Calu3 (cell line): Measurements from ENCODE around the gene SH3RF3. TPM values are rescaled to one million over a fixed set of nuclear protein-coding genes. Genes with fewer than 3 reads are reported as not detected.

ENCODE experiments used
- BruUV-seq: library from RNA; stranded (reverse); fragments of 400-500 nt; replicated peaks from 2 replicates; lab custom pipeline; 2021; lab: Mats Ljungman, UMichigan
- CTCF ChIA-PET: fragments of 300-600 bp; sonication (Branson Sonifier 250); formaldehyde crosslinking; loops from one replicate; lab custom pipeline; 2022; ENCODE audit warnings: antibody characterized with exemption; lab: Charles Lee
- DNase-seq: peaks from one replicate; pipeline ENCODE4 v3.0.0; 2022
- H3K27ac Mint-ChIP-seq: one replicate; pipeline ENCODE4 v1.8.0; 2022; ENCODE audit warnings: mixed read lengths; ENCODE audit not compliant: unreplicated experiment
- H3K27me3 Mint-ChIP-seq: one replicate; pipeline ENCODE4 v1.8.0; 2022; ENCODE audit warnings: mixed read lengths; ENCODE audit not compliant: unreplicated experiment
- H3K36me3 Mint-ChIP-seq: one replicate; pipeline ENCODE4 v1.8.0; 2022; ENCODE audit warnings: mild to moderate bottlenecking, moderate library complexity, mixed read lengths; ENCODE audit not compliant: insufficient read depth, unreplicated experiment
- H3K4me1 Mint-ChIP-seq: one replicate; pipeline ENCODE4 v1.8.0; 2022; ENCODE audit warnings: mild to moderate bottlenecking, low read depth, mixed read lengths; ENCODE audit not compliant: unreplicated experiment
- H3K4me3 Mint-ChIP-seq: one replicate; pipeline ENCODE4 v1.8.0; 2022; ENCODE audit warnings: mild to moderate bottlenecking, low read depth, moderate library complexity, mixed read lengths; ENCODE audit not compliant: unreplicated experiment
- H3K9me3 Mint-ChIP-seq: one replicate; pipeline ENCODE4 v1.8.0; 2022; ENCODE audit warnings: low read depth, mixed read lengths; ENCODE audit not compliant: unreplicated experiment
- intact Hi-C: fragments of 100-400 bp; cut with micrococcal nuclease; formaldehyde crosslinking; loops from one replicate; pipeline ENCODE4 v1.10.0; 2022; ENCODE audit not compliant: unreplicated experiment
- total RNA-seq: library from RNA; stranded (reverse); gene quantifications from 2 replicates; pipeline ENCODE4 v1.2.3, GENCODE V29; 2022
- TF ChIP-seq, protein P1 (sequence below): fragments of 200-600 bp; IDR thresholded peaks from one replicate; pipeline ENCODE4 v1.8.0; 2022; ENCODE audit warnings: antibody characterized with exemption; ENCODE audit not compliant: unreplicated experiment

The SH3RF3 gene
- total RNA-seq, 1 experiment from 2014 or later, result 0.17 TPM

DNA sequence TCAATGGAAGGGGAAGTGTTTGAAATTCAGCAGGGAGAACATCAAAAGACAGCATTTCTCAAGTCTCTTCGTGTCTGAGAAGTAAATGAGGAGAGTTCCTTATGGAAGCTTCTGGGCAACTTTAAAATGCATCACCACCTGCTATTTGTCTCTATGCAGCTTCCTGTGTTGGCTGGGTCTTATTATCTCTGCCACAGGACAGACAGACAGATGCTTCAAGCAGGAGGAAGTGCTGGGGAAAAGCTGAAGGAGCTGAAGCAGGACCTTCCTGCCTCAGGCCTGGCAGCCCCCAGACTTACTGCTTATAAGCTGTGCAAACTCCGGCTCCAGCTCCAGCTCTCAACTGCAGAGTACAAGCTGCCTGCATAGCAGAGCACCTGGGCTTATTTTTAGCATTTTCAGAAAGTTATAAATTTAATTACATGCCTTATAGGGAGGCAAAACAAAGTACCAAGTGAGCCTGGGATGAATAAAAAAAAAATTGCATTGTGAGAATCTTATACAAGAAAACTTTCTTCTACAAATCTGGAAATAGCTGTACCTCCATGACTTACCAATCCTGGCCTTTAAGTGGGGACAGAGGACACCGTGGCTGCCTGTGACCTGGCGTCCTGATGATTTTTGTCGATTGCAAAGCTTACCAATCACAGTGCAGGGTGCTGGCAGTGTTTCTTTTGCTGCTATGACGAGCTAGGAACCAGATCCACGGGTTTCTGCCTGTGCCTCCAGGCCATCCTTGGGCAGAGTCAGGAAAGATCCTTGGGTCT, 278.5 kb downstream of the SH3RF3 start:
- CTCF ChIA-PET, result no interaction called here
- intact Hi-C loops, result no loop called here
- no peaks in the 10 kb centered on the region for H3K36me3 Mint-ChIP-seq
- peaks cover 90% of the 10 kb centered on the region for H3K27me3 Mint-ChIP-seq
- H3K4me3 Mint-ChIP-seq, result no peak overlapping the region
- BruUV-seq, result no TSS peak
- no peaks in the 10 kb centered on the region for H3K9me3 Mint-ChIP-seq
- TF ChIP-seq, protein P1, sequence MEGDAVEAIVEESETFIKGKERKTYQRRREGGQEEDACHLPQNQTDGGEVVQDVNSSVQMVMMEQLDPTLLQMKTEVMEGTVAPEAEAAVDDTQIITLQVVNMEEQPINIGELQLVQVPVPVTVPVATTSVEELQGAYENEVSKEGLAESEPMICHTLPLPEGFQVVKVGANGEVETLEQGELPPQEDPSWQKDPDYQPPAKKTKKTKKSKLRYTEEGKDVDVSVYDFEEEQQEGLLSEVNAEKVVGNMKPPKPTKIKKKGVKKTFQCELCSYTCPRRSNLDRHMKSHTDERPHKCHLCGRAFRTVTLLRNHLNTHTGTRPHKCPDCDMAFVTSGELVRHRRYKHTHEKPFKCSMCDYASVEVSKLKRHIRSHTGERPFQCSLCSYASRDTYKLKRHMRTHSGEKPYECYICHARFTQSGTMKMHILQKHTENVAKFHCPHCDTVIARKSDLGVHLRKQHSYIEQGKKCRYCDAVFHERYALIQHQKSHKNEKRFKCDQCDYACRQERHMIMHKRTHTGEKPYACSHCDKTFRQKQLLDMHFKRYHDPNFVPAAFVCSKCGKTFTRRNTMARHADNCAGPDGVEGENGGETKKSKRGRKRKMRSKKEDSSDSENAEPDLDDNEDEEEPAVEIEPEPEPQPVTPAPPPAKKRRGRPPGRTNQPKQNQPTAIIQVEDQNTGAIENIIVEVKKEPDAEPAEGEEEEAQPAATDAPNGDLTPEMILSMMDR, result no peak
- no peak for DNase-seq
- H3K4me1 Mint-ChIP-seq, result no peaks in the 10 kb centered on the region
- H3K27ac Mint-ChIP-seq, result no peak overlapping the region

DNA sequence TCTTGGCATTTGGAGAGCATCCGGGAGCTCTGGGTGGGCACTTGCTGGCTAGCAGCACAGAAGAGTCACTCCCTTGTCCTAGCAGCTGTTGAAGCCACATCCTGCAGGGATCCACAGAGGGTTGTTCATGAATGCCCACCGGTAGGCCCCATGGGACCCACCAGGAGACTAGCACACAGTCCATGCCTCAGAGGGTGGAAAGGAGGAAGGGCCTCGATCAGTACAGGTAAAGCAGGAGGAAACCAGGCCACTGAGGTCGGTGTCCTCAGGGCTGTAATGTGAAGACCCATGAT, 279.0 kb downstream of the SH3RF3 start:
- Mint-ChIP-seq H3K9me3 (no peaks in the 10 kb centered on the region), H3K4me1 (no peaks in the 10 kb centered on the region), H3K27ac (no peak overlapping the region), H3K27me3 (peaks cover 85% of the 10 kb centered on the region), H3K4me3 (no peak overlapping the region), H3K36me3 (no peaks in the 10 kb centered on the region)
- TF ChIP-seq, protein P1, result no peak
- CTCF ChIA-PET, result no interaction called here
- no TSS peak for BruUV-seq
- no peak for DNase-seq
- intact Hi-C loops, result no loop called here

DNA sequence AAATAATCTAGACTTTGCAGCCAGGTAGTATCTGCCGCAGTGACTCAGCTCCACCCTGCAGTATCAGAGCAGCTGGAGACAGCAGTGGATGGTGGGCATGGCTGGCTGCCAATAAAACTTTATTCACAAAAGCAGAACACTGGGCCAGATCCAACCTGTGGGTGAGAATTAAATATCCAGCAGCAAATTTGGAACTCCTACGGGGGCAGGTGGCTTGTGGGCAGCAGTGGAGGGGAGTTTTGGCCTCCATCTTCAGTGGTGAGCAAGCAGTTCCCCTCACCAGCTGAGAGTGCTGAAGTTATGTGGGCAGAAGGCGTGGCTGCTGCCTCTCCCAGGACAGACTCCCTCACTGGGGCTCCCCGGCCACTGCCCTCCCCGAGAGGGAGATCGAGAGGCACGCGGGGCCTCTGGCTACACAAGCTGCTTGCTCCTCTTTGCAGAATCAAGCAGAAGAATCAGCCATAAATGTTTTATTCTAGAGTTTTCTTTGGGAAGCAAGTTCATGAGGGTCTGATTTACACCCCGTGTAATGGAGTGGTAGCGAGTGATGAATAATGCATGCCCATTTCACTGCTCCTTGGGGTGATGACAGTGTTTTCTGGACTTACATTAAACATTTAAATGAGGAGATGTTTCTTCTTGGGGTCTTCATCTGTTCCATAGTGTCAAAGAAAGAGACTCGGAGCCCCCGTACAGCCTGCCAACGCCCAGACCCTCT, 280.5 kb downstream of the SH3RF3 start:
- Mint-ChIP-seq H3K4me1 (no peaks in the 10 kb centered on the region), H3K4me3 (no peak overlapping the region), H3K27me3 (peaks cover 81% of the 10 kb centered on the region), H3K27ac (no peak overlapping the region), H3K9me3 (no peaks in the 10 kb centered on the region), H3K36me3 (no peaks in the 10 kb centered on the region)
- no peak for DNase-seq
- intact Hi-C loops, result no loop called here
- TF ChIP-seq, protein P1, result no peak
- no TSS peak for BruUV-seq
- CTCF ChIA-PET, result no interaction called here

DNA sequence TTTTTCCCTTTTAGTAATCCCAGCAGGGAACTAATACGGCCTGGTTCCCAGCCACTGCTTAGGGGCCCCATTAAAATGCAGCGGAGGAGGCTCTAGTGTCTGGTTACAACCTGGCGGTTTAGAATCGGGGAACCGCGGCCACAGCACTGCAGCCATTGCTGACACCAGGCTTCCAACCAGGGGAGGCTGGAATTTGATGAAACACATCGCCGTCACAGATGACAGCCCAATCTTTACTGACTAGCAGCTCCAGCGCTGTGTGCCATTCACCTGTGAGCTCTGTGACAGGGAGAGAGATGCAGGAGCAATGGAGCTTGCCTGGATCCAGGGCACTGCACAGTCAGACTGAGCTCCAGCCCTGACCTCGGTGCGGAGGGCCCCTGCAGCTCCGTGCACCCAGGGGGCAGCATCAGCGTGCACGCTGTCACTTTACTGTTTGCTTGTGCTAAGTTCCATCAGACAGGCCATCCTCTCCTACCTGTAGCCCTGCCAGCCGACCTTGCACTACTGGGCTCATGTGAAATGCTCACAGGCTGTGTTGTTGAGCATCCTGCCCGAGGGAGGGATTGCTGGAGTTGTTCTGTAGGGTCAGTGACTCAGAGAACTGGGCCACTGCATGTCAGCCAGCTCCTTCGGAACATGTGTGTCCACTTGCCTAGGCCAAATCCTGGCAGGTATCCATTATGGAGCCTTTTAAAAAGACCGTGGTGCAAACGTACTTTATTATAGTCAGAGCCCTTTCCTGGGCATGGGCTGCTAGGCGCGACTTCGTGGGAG, 281.2 kb downstream of the SH3RF3 start:
- CTCF ChIA-PET, result no interaction called here
- Mint-ChIP-seq H3K36me3 (no peaks in the 10 kb centered on the region), H3K27ac (no peak overlapping the region), H3K9me3 (no peaks in the 10 kb centered on the region), H3K4me3 (no peak overlapping the region), H3K27me3 (peaks cover 81% of the 10 kb centered on the region), H3K4me1 (no peaks in the 10 kb centered on the region)
- BruUV-seq, result no TSS peak
- TF ChIP-seq, protein P1, result no peak
- DNase-seq, result no peak
- intact Hi-C loops, result no loop called here
